Measurements from ENCODE around the gene ANKRD37.

GRCh38 chr4:185371702-185372101 is 24.9 kb upstream of the ANKRD37 start:
- no peak for TF ChIP-seq EZH2phosphoT487 (conservative IDR thresholded peaks at IDR 0.05; ENCODE audit: low read length)
- TF ChIP-seq, protein P1, sequence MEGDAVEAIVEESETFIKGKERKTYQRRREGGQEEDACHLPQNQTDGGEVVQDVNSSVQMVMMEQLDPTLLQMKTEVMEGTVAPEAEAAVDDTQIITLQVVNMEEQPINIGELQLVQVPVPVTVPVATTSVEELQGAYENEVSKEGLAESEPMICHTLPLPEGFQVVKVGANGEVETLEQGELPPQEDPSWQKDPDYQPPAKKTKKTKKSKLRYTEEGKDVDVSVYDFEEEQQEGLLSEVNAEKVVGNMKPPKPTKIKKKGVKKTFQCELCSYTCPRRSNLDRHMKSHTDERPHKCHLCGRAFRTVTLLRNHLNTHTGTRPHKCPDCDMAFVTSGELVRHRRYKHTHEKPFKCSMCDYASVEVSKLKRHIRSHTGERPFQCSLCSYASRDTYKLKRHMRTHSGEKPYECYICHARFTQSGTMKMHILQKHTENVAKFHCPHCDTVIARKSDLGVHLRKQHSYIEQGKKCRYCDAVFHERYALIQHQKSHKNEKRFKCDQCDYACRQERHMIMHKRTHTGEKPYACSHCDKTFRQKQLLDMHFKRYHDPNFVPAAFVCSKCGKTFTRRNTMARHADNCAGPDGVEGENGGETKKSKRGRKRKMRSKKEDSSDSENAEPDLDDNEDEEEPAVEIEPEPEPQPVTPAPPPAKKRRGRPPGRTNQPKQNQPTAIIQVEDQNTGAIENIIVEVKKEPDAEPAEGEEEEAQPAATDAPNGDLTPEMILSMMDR (IDR thresholded peaks at IDR 0.05; ENCODE audit: insufficient read depth, low read length, poor library complexity, severe bottlenecking), result no peak
